ENCODE data around the gene YKT6.

YKT6 gene

GRCh38 chr7:44221231-44221791, 20.5 kb downstream of the YKT6 start:
- H3K27ac ChIP-seq (ENCODE audit: low read length), result no peak overlapping the region
- H3K9me3 ChIP-seq (ENCODE audit: insufficient read depth, low read length, severe bottlenecking), result no peaks in the 10 kb centered on the region
- no peak for DNase-seq
- H3K79me2 ChIP-seq (ENCODE audit: insufficient read depth, low read length), result no peaks in the 10 kb centered on the region
- no peak for ATAC-seq (ENCODE audit: insufficient read depth, low read depth)
- no peaks in the 10 kb centered on the region for H3K36me3 ChIP-seq (ENCODE audit: insufficient read depth, low read length)
- H3K27me3 ChIP-seq (ENCODE audit: insufficient read depth, low read length, poor library complexity), result no peaks in the 10 kb centered on the region
- H4K20me1 ChIP-seq (ENCODE audit: insufficient read depth, low read length), result no peaks in the 10 kb centered on the region
- TF ChIP-seq, protein P1, sequence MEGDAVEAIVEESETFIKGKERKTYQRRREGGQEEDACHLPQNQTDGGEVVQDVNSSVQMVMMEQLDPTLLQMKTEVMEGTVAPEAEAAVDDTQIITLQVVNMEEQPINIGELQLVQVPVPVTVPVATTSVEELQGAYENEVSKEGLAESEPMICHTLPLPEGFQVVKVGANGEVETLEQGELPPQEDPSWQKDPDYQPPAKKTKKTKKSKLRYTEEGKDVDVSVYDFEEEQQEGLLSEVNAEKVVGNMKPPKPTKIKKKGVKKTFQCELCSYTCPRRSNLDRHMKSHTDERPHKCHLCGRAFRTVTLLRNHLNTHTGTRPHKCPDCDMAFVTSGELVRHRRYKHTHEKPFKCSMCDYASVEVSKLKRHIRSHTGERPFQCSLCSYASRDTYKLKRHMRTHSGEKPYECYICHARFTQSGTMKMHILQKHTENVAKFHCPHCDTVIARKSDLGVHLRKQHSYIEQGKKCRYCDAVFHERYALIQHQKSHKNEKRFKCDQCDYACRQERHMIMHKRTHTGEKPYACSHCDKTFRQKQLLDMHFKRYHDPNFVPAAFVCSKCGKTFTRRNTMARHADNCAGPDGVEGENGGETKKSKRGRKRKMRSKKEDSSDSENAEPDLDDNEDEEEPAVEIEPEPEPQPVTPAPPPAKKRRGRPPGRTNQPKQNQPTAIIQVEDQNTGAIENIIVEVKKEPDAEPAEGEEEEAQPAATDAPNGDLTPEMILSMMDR (IDR thresholded peaks at IDR 0.05; ENCODE audit: borderline replicate concordance, extremely low read depth, low read length, poor library complexity, severe bottlenecking), result no peak
- no peak for TF ChIP-seq EZH2 (IDR thresholded peaks at IDR 0.05; ENCODE audit: borderline replicate concordance, low read depth, low read length, severe bottlenecking)
- H3K4me3 ChIP-seq (ENCODE audit: low read depth in 1 of 2, low read length in 2 of 2), result no peak overlapping the region
- H3K4me1 ChIP-seq (ENCODE audit: insufficient read depth, low read length), result no peaks in the 10 kb centered on the region
- no peak overlapping the region for H3K4me2 ChIP-seq (ENCODE audit: insufficient read depth, low read length)
- no peak overlapping the region for H2AFZ ChIP-seq (ENCODE audit: low read depth, low read length)
- no peak overlapping the region for H3K9ac ChIP-seq (ENCODE audit: low read depth, low read length)

DNA sequence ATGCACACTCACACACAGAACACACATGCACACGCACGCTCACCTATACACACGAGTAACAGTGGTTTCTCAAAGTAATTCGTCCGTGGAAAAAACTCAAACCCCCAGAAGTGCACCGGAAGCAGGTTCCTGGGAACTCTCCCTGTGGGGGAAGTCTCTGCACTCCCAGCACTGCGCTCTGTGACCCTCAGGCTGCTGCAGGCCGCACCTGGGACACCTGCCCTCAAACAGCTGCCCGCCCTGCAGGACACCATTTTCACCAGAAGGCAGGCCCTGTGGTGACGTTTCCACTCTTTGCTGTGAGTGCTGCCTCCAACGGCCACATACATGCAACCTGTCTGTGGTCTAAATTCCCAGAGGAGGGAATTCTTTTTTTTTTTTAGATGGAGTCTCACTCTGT, 21.3 kb downstream of the YKT6 start:
- Histone ChIP-seq H2AFZ (ENCODE audit: low read depth, low read length) (no peak overlapping the region), H3K4me1 (ENCODE audit: insufficient read depth, low read length) (no peaks in the 10 kb centered on the region), H3K4me2 (ENCODE audit: insufficient read depth, low read length) (no peak overlapping the region), H3K4me3 (ENCODE audit: low read depth in 1 of 2, low read length in 2 of 2) (no peak overlapping the region), H3K36me3 (ENCODE audit: insufficient read depth, low read length) (no peaks in the 10 kb centered on the region), H3K27ac (ENCODE audit: low read length) (no peak overlapping the region), H3K27me3 (ENCODE audit: insufficient read depth, low read length, poor library complexity) (no peaks in the 10 kb centered on the region), H4K20me1 (ENCODE audit: insufficient read depth, low read length) (no peaks in the 10 kb centered on the region), H3K9me3 (ENCODE audit: insufficient read depth, low read length, severe bottlenecking) (no peaks in the 10 kb centered on the region), H3K9ac (ENCODE audit: low read depth, low read length) (no peak overlapping the region), H3K79me2 (ENCODE audit: insufficient read depth, low read length) (no peaks in the 10 kb centered on the region)
- ATAC-seq (ENCODE audit: insufficient read depth, low read depth) (no peak), DNase-seq (no peak)
- no peak for TF ChIP-seq EZH2 (IDR thresholded peaks at IDR 0.05; ENCODE audit: borderline replicate concordance, low read depth, low read length, severe bottlenecking)
- TF ChIP-seq, protein P1 (IDR thresholded peaks at IDR 0.05; ENCODE audit: borderline replicate concordance, extremely low read depth, low read length, poor library complexity, severe bottlenecking), result no peak

GRCh38 chr7:44222776-44223261, 22.0 kb downstream of the YKT6 start:
- H3K9me3 ChIP-seq (ENCODE audit: insufficient read depth, low read length, severe bottlenecking), result no peaks in the 10 kb centered on the region
- H3K79me2 ChIP-seq (ENCODE audit: insufficient read depth, low read length), result no peaks in the 10 kb centered on the region
- DNase-seq (no peak), ATAC-seq (ENCODE audit: insufficient read depth, low read depth) (no peak)
- H3K9ac ChIP-seq (ENCODE audit: low read depth, low read length), result no peak overlapping the region
- no peak overlapping the region for H3K4me2 ChIP-seq (ENCODE audit: insufficient read depth, low read length)
- TF ChIP-seq, protein P1 (IDR thresholded peaks at IDR 0.05; ENCODE audit: borderline replicate concordance, extremely low read depth, low read length, poor library complexity, severe bottlenecking), result no peak
- TF ChIP-seq EZH2 (IDR thresholded peaks at IDR 0.05; ENCODE audit: borderline replicate concordance, low read depth, low read length, severe bottlenecking), result no peak
- H3K27me3 ChIP-seq (ENCODE audit: insufficient read depth, low read length, poor library complexity), result no peaks in the 10 kb centered on the region
- no peaks in the 10 kb centered on the region for H3K4me1 ChIP-seq (ENCODE audit: insufficient read depth, low read length)
- H3K4me3 ChIP-seq (ENCODE audit: low read depth in 1 of 2, low read length in 2 of 2), result no peak overlapping the region
- H4K20me1 ChIP-seq (ENCODE audit: insufficient read depth, low read length), result no peaks in the 10 kb centered on the region
- H3K36me3 ChIP-seq (ENCODE audit: insufficient read depth, low read length), result no peaks in the 10 kb centered on the region
- no peak overlapping the region for H2AFZ ChIP-seq (ENCODE audit: low read depth, low read length)
- no peak overlapping the region for H3K27ac ChIP-seq (ENCODE audit: low read length)

Data from DND-41 (cell line).